HepG2 (cell line): ENCODE data around the gene PLVAP. TPM values are rescaled to one million over a fixed set of nuclear protein-coding genes. Genes with fewer than 3 reads are reported as not detected.

Experiments used
- DMAP1 ChIP-seq: IDR thresholded peaks from 2 replicates; pipeline ENCODE4 v1.6.1; 2016
- HDAC6 ChIP-seq: fragments of 200-600 bp; sonication (generic); IDR thresholded peaks from 2 replicates; pipeline ENCODE4 v1.7.0; 2017; ENCODE audit warnings: mild to moderate bottlenecking, antibody characterized with exemption, low read length, low read depth
- MAFG ChIP-seq: sonication (generic); formaldehyde crosslinking; IDR thresholded peaks from 2 replicates; pipeline ENCODE4 v1.5.1; 2020; ENCODE audit warnings: mild to moderate bottlenecking, missing genetic modification reagents
- RERE ChIP-seq: IDR thresholded peaks from 2 replicates; pipeline ENCODE4 v1.6.1; 2016; ENCODE audit warnings: low read depth, missing genetic modification reagents, missing compliant biosample characterization
- SOX13 ChIP-seq, 3 experiments: fragments of 450-650 bp in 1 of 3; sonication (generic) in 1 of 3; formaldehyde crosslinking in 1 of 3; IDR thresholded peaks in 2 of 3; conservative IDR thresholded peaks in 1 of 3; 2 replicates each; pipeline versions ENCODE4 v1.5.0 to v1.6.1; 2016 to 2020; ENCODE audit warnings: antibody characterized with exemption in 1 of 3, mild to moderate bottlenecking in 1 of 3, missing compliant biosample characterization in 1 of 3, missing genetic modification reagents in 1 of 3, moderate library complexity in 1 of 3
- SRSF1 ChIP-seq: fragments of 200-400 bp; formaldehyde crosslinking; optimal IDR thresholded peaks from 2 replicates; pipeline ENCODE3; 2017; ENCODE audit warnings: mild to moderate bottlenecking, low read depth, low read length, moderate library complexity
- TGIF2 ChIP-seq: IDR thresholded peaks from 2 replicates; pipeline ENCODE4 v1.6.1; 2016; ENCODE audit warnings: control low read depth, missing compliant biosample characterization
- TRIM22 ChIP-seq: fragments of 450-650 bp; IDR thresholded peaks from 2 replicates; pipeline ENCODE4 v1.6.1; 2017
- ZFP1 ChIP-seq: IDR thresholded peaks from 2 replicates; pipeline ENCODE4 v1.6.1; 2016
- ZFP36 ChIP-seq: fragments of 150-350 bp; IDR thresholded peaks from 2 replicates; pipeline ENCODE4 v1.6.1; 2018; ENCODE audit warnings: borderline replicate concordance, low read length, low read depth; ENCODE audit not compliant: partially characterized antibody
- ZMAT3 ChIP-seq: sonication (generic); formaldehyde crosslinking; conservative IDR thresholded peaks from 2 replicates; pipeline ENCODE4 v1.7.0; 2021; ENCODE audit warnings: missing genetic modification reagents
- ZNF260 ChIP-seq: sonication (generic); formaldehyde crosslinking; IDR thresholded peaks from 2 replicates; pipeline ENCODE4 v1.4.0; 2020; ENCODE audit warnings: missing genetic modification reagents, low read depth, mild to moderate bottlenecking, borderline replicate concordance
- ZNF446 ChIP-seq: sonication (generic); formaldehyde crosslinking; IDR thresholded peaks from 2 replicates; pipeline ENCODE4 v1.5.0; 2020; ENCODE audit warnings: mild to moderate bottlenecking, missing genetic modification reagents
- ZNF563 ChIP-seq: sonication (generic); formaldehyde crosslinking; IDR thresholded peaks from 2 replicates; pipeline ENCODE4 v1.8.0; 2022; ENCODE audit warnings: mild to moderate bottlenecking, moderate library complexity, missing genetic modification reagents
- ZNF574 ChIP-seq: sonication (generic); formaldehyde crosslinking; IDR thresholded peaks from 2 replicates; pipeline ENCODE4 v1.4.0; 2020; ENCODE audit warnings: missing genetic modification reagents
- ZNF709 ChIP-seq: sonication (generic); formaldehyde crosslinking; IDR thresholded peaks from 2 replicates; pipeline ENCODE4 v1.5.0; 2020; ENCODE audit warnings: mild to moderate bottlenecking, missing genetic modification reagents
- polyA plus RNA-seq, 8 experiments: library from polyadenylated mRNA; depleted of rRNA in 3 of 8; stranded (reverse) in 7 of 8; unstranded in 1 of 8; fragments of >200 nt; fragmentation: Illumina TruSeq in 4 of 8; extraction: Trizol in 4 of 8; gene quantifications; 2 replicates each; pipeline versions ENCODE4 v1.2.1 to v1.2.3, GENCODE V29; 2011 to 2016; ENCODE audit warnings: low read depth in 4 of 8, missing spikeins in 1 of 8, mixed read lengths in 1 of 8; ENCODE audit not compliant: insufficient read depth in 1 of 8
- total RNA-seq, 5 experiments: library from RNA; depleted of rRNA; stranded (reverse); fragments of >200 nt; fragmentation: Illumina TruSeq; extraction: Trizol; gene quantifications; 2 replicates each; pipeline ENCODE4 v1.2.3, GENCODE V29; 2016; ENCODE audit warnings: low read depth in 1 of 5
- TF ChIP-seq, protein P1 (sequence below): sonication (generic); formaldehyde crosslinking; IDR thresholded peaks from 2 replicates; pipeline ENCODE4 v1.4.0; 2020; ENCODE audit warnings: mild to moderate bottlenecking, low read depth, missing genetic modification reagents

The PLVAP gene
- total and polyA plus RNA-seq, 2 of the 13 experiments (the other 11 are each of a cell fraction or from before 2014, with no cell fraction given), result 0.26 TPM; not detected in 1

DNA sequence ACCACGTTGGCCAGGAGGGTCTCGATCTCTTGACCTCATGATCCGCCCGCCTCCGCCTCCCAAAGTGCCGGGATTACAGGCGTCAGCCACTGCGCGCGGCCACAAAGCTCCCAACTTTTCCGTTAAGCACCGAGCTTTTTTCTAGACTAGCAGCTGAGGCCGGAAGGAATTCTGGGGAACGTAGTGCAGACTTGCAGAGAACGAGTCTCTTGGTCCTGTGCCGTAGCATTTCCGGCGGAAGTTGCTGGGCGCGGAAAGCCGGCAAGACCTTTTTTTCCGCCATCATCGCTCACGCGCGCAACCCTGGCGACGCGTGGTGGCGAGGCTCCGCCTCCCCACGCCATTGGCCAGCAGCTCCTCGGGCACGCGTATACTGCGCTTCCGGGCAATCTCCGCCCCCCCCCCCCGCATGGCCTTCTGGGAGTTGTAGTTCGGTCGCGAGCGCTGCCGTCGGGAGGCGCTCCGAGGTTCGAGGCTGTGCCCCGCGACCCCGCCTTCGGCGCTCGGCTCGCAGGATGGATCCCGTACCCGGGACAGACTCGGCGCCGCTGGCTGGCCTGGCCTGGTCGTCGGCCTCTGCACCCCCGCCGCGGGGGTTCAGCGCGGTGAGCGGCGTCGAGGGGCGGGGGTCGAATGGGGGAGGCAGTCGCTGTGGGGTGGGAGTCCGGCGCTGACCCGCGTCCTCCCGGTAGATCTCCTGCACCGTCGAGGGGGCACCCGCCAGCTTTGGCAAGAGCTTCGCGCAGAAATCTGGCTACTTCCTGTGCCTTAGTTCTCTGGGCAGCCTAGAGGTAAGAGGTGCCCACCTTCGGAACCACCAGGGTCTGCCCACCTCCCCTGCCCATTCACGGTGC lies 42.7 kb upstream of the PLVAP start, which contains the start of gene MVB12A (continued):
- no peak for TF ChIP-seq SOX13 (IDR thresholded peaks at IDR 0.05)
- TF ChIP-seq SOX13 (CRISPR knock-in tag; conservative IDR thresholded peaks at IDR 0.05 in 1 of 2, IDR thresholded peaks at IDR 0.05 in 1 of 2), result no peak
- peak; percentile 77 for TF ChIP-seq ZFP36
- TF ChIP-seq SRSF1, result no peak
- TF ChIP-seq ZFP1, result peak; percentile 56; the same call in 1 of the 2 replicates
- no peak for TF ChIP-seq RERE (CRISPR knock-in tag)
- TF ChIP-seq ZNF563 (CRISPR knock-in tag), result peak; percentile 46
- no peak for TF ChIP-seq ZNF260 (CRISPR knock-in tag)
- no peak for TF ChIP-seq ZNF709
- no peak for TF ChIP-seq MAFG (CRISPR knock-in tag)
- 0 out of 2 replicates have a peak, but pooled peaks have one; percentile 20 for TF ChIP-seq ZMAT3 (CRISPR knock-in tag)
- TF ChIP-seq, protein P1, sequence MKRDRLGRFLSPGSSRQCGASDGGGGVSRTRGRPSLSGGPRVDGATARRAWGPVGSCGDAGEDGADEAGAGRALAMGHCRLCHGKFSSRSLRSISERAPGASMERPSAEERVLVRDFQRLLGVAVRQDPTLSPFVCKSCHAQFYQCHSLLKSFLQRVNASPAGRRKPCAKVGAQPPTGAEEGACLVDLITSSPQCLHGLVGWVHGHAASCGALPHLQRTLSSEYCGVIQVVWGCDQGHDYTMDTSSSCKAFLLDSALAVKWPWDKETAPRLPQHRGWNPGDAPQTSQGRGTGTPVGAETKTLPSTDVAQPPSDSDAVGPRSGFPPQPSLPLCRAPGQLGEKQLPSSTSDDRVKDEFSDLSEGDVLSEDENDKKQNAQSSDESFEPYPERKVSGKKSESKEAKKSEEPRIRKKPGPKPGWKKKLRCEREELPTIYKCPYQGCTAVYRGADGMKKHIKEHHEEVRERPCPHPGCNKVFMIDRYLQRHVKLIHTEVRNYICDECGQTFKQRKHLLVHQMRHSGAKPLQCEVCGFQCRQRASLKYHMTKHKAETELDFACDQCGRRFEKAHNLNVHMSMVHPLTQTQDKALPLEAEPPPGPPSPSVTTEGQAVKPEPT (CRISPR knock-in tag), result no peak
- no peak for TF ChIP-seq ZNF446
- TF ChIP-seq ZNF574 (CRISPR knock-in tag), result peak; percentile 93
- no peak for TF ChIP-seq HDAC6
- no peak for TF ChIP-seq TGIF2 (CRISPR knock-in tag)
- TF ChIP-seq DMAP1 (CRISPR knock-in tag), result peak; percentile 81
- no peak for TF ChIP-seq TRIM22
